AG04450 (cell line): ENCODE results near the gene CNNM2. TPM values are rescaled to one million over a fixed set of nuclear protein-coding genes. Genes with fewer than 3 reads are reported as not detected.

Experiments used
- CTCF ChIA-PET: fragments of 300-600, 350-600 bp; formaldehyde crosslinking; extraction: SDS; loops from one replicate; lab custom pipeline; 2022; ENCODE audit warnings: antibody characterized with exemption, inconsistent platforms; lab: Charles Lee
- POLR2A ChIA-PET: fragments of 350-600 bp; formaldehyde crosslinking; extraction: SDS; loops from one replicate; lab custom pipeline; 2021; ENCODE audit warnings: antibody characterized with exemption, inconsistent platforms; lab: Yijun Ruan, JAX
- DNase-seq: peaks from one replicate; pipeline ENCODE4 v3.0.0-alpha.2; 2011; ENCODE audit warnings: low read depth, low spot score
- H3K27ac ChIP-seq: one replicate; pipeline ENCODE4 v1.5.1; 2012; ENCODE audit warnings: low read depth, low read length, control low read depth
- H3K27me3 ChIP-seq: one replicate; pipeline ENCODE4 v1.6.0; 2012; ENCODE audit warnings: low read length; ENCODE audit not compliant: control insufficient read depth, insufficient read depth
- H3K4me3 ChIP-seq: 2 replicates; pipeline ENCODE4 v1.5.1; 2011; ENCODE audit warnings: mild to moderate bottlenecking, low read depth, low read length, control low read depth
- H3K9me3 ChIP-seq: 2 replicates; pipeline ENCODE4 v1.5.1; 2012; ENCODE audit warnings: low read length; ENCODE audit not compliant: control insufficient read depth, insufficient read depth
- CTCF ChIP-seq: IDR thresholded peaks from 2 replicates; pipeline ENCODE4 v1.5.1; 2011; ENCODE audit warnings: low read depth, low read length, control low read depth, inconsistent platforms
- polyA plus RNA-seq: library from polyadenylated mRNA; depleted of rRNA; stranded (reverse); fragments of >200 nt; gene quantifications from 2 replicates; pipeline ENCODE4 v1.2.3, GENCODE V29; 2011

Gene CNNM2
- polyA plus RNA-seq, 1 experiment = 5.2 TPM

GRCh38 chr10:103096130-103096529, 178.0 kb downstream of the CNNM2 start:
- CTCF ChIA-PET = no interaction called here
- POLR2A ChIA-PET = interaction anchor here (0.7 kb wide), 1 partner anchor 25 kb away, joined by 8 read pairs; no protein-coding TSS in a partner anchor
- H3K27ac ChIP-seq = no peak overlapping the region

GRCh38 chr10:103098240-103098639, 180.1 kb downstream of the CNNM2 start:
- no peak for TF ChIP-seq CTCF
- CTCF ChIA-PET = interaction anchor here (0.6 to 1.7 kb wide), 6 partner anchors 8 to 197 kb away, joined by 3 to 8 read pairs (median 3); no protein-coding TSS in a partner anchor
- POLR2A ChIA-PET = no interaction called here
- Histone ChIP-seq H3K27ac (no peak overlapping the region), H3K9me3 (no peaks in the 10 kb centered on the region), H3K27me3 (no peaks in the 10 kb centered on the region), H3K4me3 (no peak overlapping the region)
- DNase-seq = no peak

More at GRCh38 chr10:103096130-103096529, 178.0 kb downstream of the CNNM2 start:
- no peak for DNase-seq
- H3K4me3 ChIP-seq = no peak overlapping the region
- H3K9me3 ChIP-seq = no peaks in the 10 kb centered on the region
- no peak for TF ChIP-seq CTCF
- H3K27me3 ChIP-seq = no peaks in the 10 kb centered on the region

- Histone ChIP-seq H3K27ac (no peak overlapping the region), H3K4me3 (no peak overlapping the region), H3K27me3 (no peaks in the 10 kb centered on the region), H3K9me3 (no peaks in the 10 kb centered on the region)
- POLR2A ChIA-PET = no interaction called here
- no peak for DNase-seq
- CTCF ChIA-PET = interaction anchor here (0.6 to 4.7 kb wide), 3 partner anchors 144 to 188 kb away, joined by 3 to 27 read pairs (median 6); no protein-coding TSS in a partner anchor
- TF ChIP-seq CTCF = no peak
Observed at GRCh38 chr10:103100620-103101019, 182.5 kb downstream of the CNNM2 start.

GRCh38 chr10:103102195-103102594, 184.1 kb downstream of the CNNM2 start:
- no peak for TF ChIP-seq CTCF
- POLR2A ChIA-PET = no interaction called here
- Histone ChIP-seq H3K27ac (no peak overlapping the region), H3K27me3 (no peaks in the 10 kb centered on the region), H3K4me3 (no peak overlapping the region), H3K9me3 (no peaks in the 10 kb centered on the region)
- CTCF ChIA-PET = interaction anchor here (0.9 to 4.7 kb wide), 3 partner anchors 9 to 232 kb away, joined by 3 to 27 read pairs (median 4); no protein-coding TSS in a partner anchor
- no peak for DNase-seq

GRCh38 chr10:103103989-103104388, 185.9 kb downstream of the CNNM2 start:
- POLR2A ChIA-PET = no interaction called here
- no peak overlapping the region for H3K27ac ChIP-seq
- no peaks in the 10 kb centered on the region for H3K9me3 ChIP-seq
- no peaks in the 10 kb centered on the region for H3K27me3 ChIP-seq
- no peak overlapping the region for H3K4me3 ChIP-seq
- DNase-seq = no peak
- no peak for TF ChIP-seq CTCF
- CTCF ChIA-PET = interaction anchor here (4.7 kb wide), 1 partner anchor 141 kb away, joined by 27 read pairs; no protein-coding TSS in a partner anchor
